Sigmoid colon (tissue), 4 donors: Measurements from ENCODE around the gene NUF2.

Experiments used
- CTCF ChIP-seq, 4 experiments: fragments of 450-650 bp in 3 of 4; fragments of 200-600 bp in 1 of 4; IDR thresholded peaks; one replicate each; pipeline ENCODE4 v1.5.1; 2016 to 2019; ENCODE audit warnings: antibody characterized with exemption in 4 of 4, mild to moderate bottlenecking in 3 of 4, moderate library complexity in 2 of 4
- POLR2A ChIP-seq, 2 donors: fragments of 450-650 bp; IDR thresholded peaks; one replicate each; pipeline ENCODE4 v1.6.1; 2016; ENCODE audit warnings: antibody characterized with exemption in 2 of 2, mild to moderate bottlenecking in 2 of 2, moderate library complexity in 2 of 2
- POLR2AphosphoS5 ChIP-seq, 4 donors: sonication (generic); formaldehyde crosslinking; IDR thresholded peaks; one replicate each; pipeline ENCODE4 v1.6.1; 2017; ENCODE audit warnings: antibody characterized with exemption in 4 of 4

DNA sequence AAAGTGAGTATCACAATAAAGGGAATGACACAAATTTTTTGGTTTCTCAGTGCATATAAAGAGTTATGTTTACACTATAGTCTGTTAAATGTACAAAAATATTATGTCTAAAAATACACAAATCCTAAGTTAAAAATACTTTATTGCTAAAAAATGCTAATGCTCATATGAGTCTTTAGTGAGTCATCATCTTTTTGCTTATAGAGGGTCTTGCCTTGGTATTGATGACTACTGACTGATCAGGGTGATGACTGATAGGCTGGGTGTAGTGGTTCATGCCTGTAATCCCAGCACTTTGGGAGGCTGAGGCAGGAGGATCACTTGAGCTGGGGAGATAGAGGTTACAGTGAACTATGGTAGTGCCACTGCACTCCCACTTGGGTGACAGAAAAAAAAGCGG lies 12.9 kb upstream of the NUF2 start:
- TF ChIP-seq CTCF (IDR thresholded peaks at IDR 0.05), result no peak
- TF ChIP-seq POLR2A (IDR thresholded peaks at IDR 0.05), result no peak
- TF ChIP-seq POLR2AphosphoS5 (IDR thresholded peaks at IDR 0.05), result no peak
